GM19324 (cell line): ENCODE results near the gene POLDIP3.
A peak's percentile ranks its signal among the peaks of the same experiment; 100 is the strongest.
"Not testable (repeated sequence)": the region's sequence is repeated elsewhere in the genome, so short reads cannot be mapped to it uniquely, and the experiment has no call there.

Experiments
- ATAC-seq: cut with Tn5 transposase; IDR thresholded peaks from one replicate; pipeline ENCODE4 v1.9.1; 2021; ENCODE audit warnings: mild to moderate bottlenecking, moderate library complexity; ENCODE audit not compliant: unreplicated experiment, low FRiP score

The POLDIP3 gene

DNA sequence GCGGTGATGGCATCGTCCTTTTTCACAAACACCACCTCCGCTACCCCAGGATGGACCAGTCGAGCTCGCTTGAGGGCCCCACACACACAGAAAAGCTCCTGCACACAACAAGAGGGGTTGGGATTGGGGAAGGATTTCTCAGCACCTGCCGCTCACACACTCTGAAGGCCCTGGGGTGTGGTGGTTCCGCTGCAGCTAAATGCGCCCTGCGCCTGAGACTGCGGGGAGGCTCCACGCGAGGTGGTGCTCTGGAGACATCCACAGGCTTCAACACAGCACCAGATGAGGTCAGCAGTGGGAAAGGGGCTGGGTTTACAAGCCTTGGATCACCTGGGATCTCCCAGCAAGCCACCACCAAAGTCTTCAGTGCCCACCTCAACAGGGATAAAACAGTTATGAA is 22.7 kb downstream of the POLDIP3 start:
- no peak for ATAC-seq

GRCh38 chr22:42587588-42588175 is 27.0 kb downstream of the POLDIP3 start:
- ATAC-seq, result no peak

GRCh38 chr22:42586381-42586780 is 28.3 kb downstream of the POLDIP3 start:
- no peak for ATAC-seq

DNA sequence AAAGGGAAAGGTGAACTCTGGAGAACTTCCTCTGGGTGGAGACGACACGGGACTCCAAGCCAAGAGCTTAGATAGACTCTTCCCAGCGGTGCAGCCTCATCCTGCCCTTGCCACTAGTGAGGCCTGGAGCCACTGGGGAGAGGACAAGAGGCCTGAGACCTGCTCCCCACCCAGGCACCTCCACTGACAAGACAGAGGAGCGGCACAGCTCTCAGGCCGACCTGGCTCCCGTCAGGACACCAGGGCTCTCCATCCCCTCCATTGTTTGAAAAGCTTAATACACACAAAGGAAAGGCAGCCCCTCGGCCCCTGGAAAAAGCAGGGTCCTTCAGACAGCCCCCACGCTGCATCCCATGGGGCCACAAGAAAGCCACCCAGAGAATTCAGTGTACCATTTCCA is 29.6 kb downstream of the POLDIP3 start:
- ATAC-seq, result no peak

DNA sequence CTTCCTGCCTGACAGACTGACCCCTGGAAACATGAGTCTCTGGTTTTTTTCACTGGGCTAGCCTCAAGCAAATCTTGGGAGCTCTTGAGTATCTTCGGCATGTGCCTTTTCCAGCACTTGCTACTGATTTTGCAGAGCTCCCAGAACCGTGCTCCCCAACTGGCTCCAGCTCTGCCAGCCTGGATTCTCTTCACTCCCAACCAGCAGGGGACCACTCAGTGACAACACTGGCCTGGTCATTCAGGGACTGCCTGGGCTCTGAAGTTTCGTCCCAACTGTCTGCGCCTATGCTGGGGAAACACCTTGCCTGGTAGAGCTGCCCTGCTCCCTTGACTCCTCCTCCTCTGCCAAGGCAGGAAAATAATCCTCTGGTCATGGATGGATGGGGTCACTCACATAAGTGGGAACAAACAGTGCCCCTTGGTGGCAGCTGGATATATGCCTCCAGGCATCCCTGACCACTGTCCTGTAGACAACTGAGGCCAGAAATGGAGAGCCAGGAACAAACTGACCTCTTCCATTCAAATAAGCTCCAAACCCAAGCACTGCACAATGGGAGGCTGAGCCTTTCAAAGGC is 30.2 kb downstream of the POLDIP3 start:
- no peak for ATAC-seq

- no peak for ATAC-seq
Measured at GRCh38 chr22:42582987-42583386, 31.7 kb downstream of the POLDIP3 start.

DNA sequence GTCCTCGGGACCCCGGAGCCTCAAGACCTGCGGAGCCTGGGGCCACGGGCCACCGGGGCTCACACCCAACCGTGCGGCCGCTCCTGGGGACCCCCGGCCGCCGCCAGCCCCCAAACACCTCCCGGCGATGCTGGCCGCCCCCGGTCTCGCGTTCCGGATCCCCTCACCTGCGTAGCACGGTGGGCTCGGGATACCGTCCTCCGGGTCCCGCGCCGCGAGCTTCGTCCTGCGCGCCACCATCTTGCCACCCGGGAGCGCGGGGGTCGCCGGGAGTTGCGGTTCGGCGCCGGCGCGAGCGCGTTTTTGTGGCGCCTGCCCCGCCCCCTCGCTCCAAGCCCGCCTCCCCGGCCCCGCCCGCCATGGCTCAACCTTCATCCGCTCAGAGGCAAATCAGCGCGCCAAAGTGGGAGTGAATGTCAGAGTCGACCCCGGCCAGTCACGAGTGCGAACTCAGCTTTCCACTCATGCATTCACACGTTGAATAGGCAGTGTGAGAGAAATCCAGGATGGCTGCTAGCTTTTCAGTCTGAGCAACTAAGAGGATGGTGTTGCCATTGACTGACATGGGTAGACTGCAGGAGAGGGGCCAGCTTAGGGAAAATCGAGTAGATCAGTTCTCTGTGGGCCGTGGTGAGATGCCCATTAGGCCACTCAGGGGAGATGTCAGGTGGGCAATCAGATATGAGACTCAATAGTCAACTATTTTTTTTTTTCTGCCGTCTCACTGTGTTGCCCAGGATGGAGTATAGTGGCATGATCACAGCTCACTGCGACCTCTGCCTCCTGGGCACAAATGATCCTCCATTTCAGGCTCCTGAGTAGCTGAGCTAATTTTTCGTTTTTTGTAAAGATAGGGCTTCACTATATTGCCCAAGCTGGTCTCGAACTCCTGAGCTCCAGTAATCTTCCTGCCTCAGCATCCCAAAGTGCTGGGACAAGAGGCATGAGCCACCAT is 32.6 kb downstream of the POLDIP3 start:
- peak; percentile 54 for ATAC-seq

DNA sequence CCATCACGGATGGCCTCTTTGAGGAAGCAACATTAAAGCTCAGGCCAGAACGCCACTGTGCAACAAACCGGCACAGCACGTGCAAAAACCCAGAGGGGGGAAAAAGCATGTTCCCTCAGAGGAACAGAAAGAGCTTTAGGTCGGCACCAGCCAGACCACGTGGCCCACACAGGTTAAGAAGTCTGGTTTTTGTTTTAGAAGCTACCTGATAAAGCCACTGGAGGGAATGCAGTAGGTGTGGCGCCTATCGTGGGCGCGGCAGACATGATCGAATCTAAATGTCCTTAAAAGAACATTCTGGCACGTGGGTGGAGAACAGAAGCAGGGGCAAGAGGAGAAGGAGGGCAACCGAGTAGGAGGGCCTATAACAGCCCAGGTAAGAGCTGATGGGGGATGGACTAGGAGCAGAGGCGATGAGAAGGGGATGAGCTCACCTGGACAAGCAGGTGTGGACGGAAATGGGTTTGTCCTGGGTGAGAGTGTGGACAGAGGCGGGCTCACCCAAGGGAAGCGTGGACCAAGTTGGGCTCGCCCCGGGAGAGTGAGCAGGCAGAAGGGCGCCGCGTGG is 33.4 kb downstream of the POLDIP3 start:
- not testable (repeated sequence) for ATAC-seq

- not testable (repeated sequence) for ATAC-seq
Measured at GRCh38 chr22:42580040-42580439, 34.6 kb downstream of the POLDIP3 start.

- ATAC-seq, result no peak
Measured at GRCh38 chr22:42577623-42578240, 37.0 kb downstream of the POLDIP3 start.

- not testable (repeated sequence) for ATAC-seq
Measured at GRCh38 chr22:42577141-42577540, 37.5 kb downstream of the POLDIP3 start.

DNA sequence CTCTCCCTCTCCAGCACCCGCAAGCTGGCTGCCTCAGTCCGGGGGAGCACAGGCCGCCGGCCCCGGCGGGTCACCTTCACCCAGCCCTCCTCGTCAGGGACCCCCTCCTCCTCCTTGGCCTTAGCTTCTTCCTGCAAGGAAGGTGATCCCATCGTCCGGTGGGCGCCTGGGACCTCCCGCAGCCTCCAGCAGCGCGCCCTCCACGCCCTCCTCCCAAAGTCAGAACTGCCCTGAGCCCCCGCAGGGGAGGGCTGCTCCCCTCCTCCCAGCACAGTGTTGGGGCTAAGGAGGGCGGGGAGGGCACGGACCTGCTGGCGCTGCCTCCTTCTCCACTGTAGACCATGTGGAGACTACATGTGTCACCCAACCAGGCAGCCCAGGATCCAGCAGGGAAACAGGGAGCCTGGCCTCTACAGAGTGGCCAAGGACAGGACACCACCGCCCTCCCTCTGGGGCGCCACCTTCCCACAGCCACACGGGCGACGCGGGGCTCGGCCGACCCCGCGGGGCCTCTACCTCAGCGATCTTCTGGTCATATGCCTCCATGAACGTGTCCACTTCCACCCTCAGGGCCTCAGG is 38.6 kb downstream of the POLDIP3 start:
- not testable (repeated sequence) for ATAC-seq

GRCh38 chr22:42574468-42574867 is 40.2 kb downstream of the POLDIP3 start:
- not testable (repeated sequence) for ATAC-seq

- not testable (repeated sequence) for ATAC-seq
Measured at GRCh38 chr22:42574046-42574445, 40.6 kb downstream of the POLDIP3 start.

GRCh38 chr22:42571068-42571467 is 43.6 kb downstream of the POLDIP3 start:
- not testable (repeated sequence) for ATAC-seq

DNA sequence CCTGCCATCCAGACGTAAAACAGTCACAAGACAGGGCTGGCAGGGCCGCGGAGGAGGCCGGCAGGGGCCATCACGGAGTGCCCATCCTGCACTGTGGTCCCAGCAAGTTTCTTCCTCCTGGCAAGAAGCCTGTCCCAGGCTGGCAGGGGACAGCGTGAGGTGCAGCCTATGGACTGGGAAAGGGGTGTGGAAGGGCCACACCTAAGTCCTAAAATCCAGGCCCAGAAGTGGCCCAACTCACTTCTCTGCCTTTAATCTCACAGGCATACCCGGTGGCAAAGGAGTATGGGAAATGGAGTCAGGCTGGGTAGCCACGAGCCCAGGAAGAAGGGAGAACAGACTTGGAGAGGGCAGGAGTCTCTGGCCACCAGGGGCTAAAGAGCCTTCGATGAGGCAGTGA is 44.1 kb downstream of the POLDIP3 start:
- not testable (repeated sequence) for ATAC-seq

GRCh38 chr22:42567950-42568349 is 46.7 kb downstream of the POLDIP3 start:
- ATAC-seq, result not testable (repeated sequence)

GRCh38 chr22:42565956-42566355 is 48.7 kb downstream of the POLDIP3 start:
- no peak for ATAC-seq

DNA sequence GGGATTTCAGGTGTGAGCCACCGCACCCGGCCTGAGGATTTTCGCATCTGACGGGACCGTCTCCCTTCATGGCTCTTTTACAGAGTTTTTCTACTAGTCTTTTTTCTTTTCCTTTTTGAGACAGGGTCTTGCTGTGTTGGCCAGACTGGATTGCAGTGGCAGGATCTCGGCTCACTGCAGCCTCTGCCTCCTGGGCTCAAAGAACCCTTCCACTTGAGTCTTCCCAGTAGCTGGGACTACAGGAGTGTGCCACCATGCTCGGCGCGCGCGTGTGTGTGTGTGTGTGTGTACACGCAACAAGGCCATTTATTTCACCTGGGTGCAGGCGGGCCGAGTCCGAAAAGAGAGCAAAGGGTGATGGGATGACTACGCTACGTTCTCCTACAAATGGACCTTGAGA is 50.0 kb downstream of the POLDIP3 start:
- no peak for ATAC-seq

- not testable (repeated sequence) for ATAC-seq
Measured at GRCh38 chr22:42563943-42564342, 50.7 kb downstream of the POLDIP3 start.
